Panc1 (cell line): ENCODE data around the gene FCAMR. TPM values are rescaled to one million over a fixed set of nuclear protein-coding genes. Genes with fewer than 3 reads are reported as not detected.

ENCODE experiments used
- ATAC-seq: fragments of 200-7000 bp; cut with Tn5 transposase; 2 replicates; pipeline ENCODE4 v1.9.1; 2020; ENCODE audit warnings: mild to moderate bottlenecking, moderate library complexity
- BruUV-seq: library from RNA; stranded (reverse); fragments of 400-500 nt; replicated peaks from 2 replicates; lab custom pipeline; 2021; lab: Mats Ljungman, UMichigan
- CTCF ChIA-PET: fragments of 300-600 bp; sonication (Branson Sonifier 250); formaldehyde crosslinking; loops from one replicate; lab custom pipeline; 2022; ENCODE audit warnings: antibody characterized with exemption; lab: Charles Lee
- POLR2A ChIA-PET: fragments of 300-600 bp; sonication (Branson Sonifier 250); formaldehyde crosslinking; loops from one replicate; lab custom pipeline; 2022; ENCODE audit warnings: antibody characterized with exemption; lab: Charles Lee
- DNase-seq: peaks from one replicate; pipeline ENCODE4 v3.0.0-alpha.2; 2010; ENCODE audit warnings: low read depth, low spot score
- H3K27ac ChIP-seq: 2 replicates; pipeline ENCODE4 v1.5.1; 2011; ENCODE audit warnings: mild to moderate bottlenecking, low read length, inconsistent platforms
- H3K27me3 ChIP-seq: fragments of 200-500 bp; sonication (Bioruptor generic); 2 replicates; pipeline ENCODE4 v1.6.0; 2014; ENCODE audit warnings: low read length, inconsistent platforms; ENCODE audit not compliant: control insufficient read depth, insufficient read depth
- H3K36me3 ChIP-seq: fragments of 200-500 bp; sonication (Bioruptor generic); 2 replicates; pipeline ENCODE4 v1.5.1; 2014; ENCODE audit warnings: inconsistent platforms, mild to moderate bottlenecking, low read length, moderate library complexity; ENCODE audit not compliant: control insufficient read depth, insufficient read depth
- H3K4me1 ChIP-seq: 2 replicates; pipeline ENCODE4 v1.5.1; 2011; ENCODE audit warnings: inconsistent platforms, mild to moderate bottlenecking, low read length, moderate library complexity; ENCODE audit not compliant: control insufficient read depth, insufficient read depth
- H3K4me3 ChIP-seq, 2 experiments: 2 replicates each; pipeline ENCODE4 v1.5.1; 2011 to 2012; ENCODE audit warnings: low read depth in 2 of 2, low read length in 2 of 2, mild to moderate bottlenecking in 2 of 2, inconsistent platforms in 1 of 2, moderate library complexity in 1 of 2
- H3K9me3 ChIP-seq: fragments of 200-500 bp; sonication (Bioruptor generic); 2 replicates; pipeline ENCODE4 v1.5.1; 2014; ENCODE audit warnings: low read depth, mild to moderate bottlenecking, inconsistent platforms, low read length, moderate library complexity; ENCODE audit not compliant: control insufficient read depth, insufficient read depth
- POLR2AphosphoS5 ChIP-seq: IDR thresholded peaks from 2 replicates; pipeline ENCODE4 v1.6.1; 2012; ENCODE audit warnings: mild to moderate bottlenecking, low read depth, low read length, moderate library complexity
- SIN3A ChIP-seq: IDR thresholded peaks from 2 replicates; pipeline ENCODE4 v1.6.1; 2012; ENCODE audit warnings: low read depth, mild to moderate bottlenecking, low read length, moderate library complexity, borderline replicate concordance; ENCODE audit not compliant: insufficient read depth
- TCF7L2 ChIP-seq: IDR thresholded peaks from 2 replicates; pipeline ENCODE4 v1.6.1; 2011; ENCODE audit warnings: mild to moderate bottlenecking, low read depth, low read length, inconsistent platforms
- in situ Hi-C: cut with HindIII; loops from 2 replicates; pipeline ENCODE4 v1.10.0; 2016; ENCODE audit warnings: low sequenced_read_pairs, low pct_unique_long_range_greater_than_20kb
- intact Hi-C: fragments of 100-400 bp; cut with micrococcal nuclease; formaldehyde crosslinking; loops from one replicate; pipeline ENCODE4 v1.10.0; 2022; ENCODE audit not compliant: unreplicated experiment
- total RNA-seq: library from RNA; stranded (reverse); gene quantifications from one replicate; pipeline ENCODE4 v1.2.1, GENCODE V29; 2021; ENCODE audit not compliant: unreplicated experiment
- TF ChIP-seq, protein P1 (sequence below), 2 experiments: IDR thresholded peaks; 2 replicates each; pipeline ENCODE4 v1.6.1; 2011 to 2012; ENCODE audit warnings: low read depth in 2 of 2, control low read depth in 1 of 2, low read length in 1 of 2, mild to moderate bottlenecking in 1 of 2, moderate library complexity in 1 of 2; ENCODE audit not compliant: insufficient read depth in 1 of 2
- TF ChIP-seq, protein P2 (sequence below): fragments of 450-650 bp; IDR thresholded peaks from 2 replicates; pipeline ENCODE4 v1.5.1; 2017; ENCODE audit warnings: mild to moderate bottlenecking

FCAMR gene
- total RNA-seq, 1 experiment from 2014 or later: not detected

DNA sequence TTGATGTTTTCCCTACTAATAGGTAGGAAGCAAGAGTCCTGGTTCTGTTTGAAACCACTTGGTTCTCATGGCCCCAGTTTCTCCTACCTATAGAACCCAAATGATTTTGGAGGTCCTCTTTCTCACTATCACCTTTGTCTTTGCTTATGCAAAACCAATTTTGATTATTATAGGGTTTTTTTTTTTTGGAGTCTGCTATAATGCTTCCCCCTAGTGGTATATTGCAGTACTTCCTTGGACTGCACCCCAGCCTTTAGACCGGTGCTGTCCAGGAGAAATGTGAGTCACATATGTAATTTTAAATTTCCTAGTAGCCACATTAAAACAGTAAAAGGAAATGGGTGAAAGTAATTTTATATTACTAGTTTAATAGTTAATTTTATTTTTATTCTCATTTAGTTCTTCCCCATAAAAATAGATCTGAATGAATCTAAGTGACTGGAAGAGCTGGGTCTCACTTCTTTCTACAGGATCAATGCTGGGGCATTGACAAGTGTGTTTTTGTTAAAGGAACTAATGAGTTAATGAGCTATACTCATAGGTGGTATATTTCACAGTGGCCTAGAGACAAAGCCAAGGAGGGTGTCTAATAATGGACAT is 59.1 kb downstream of the FCAMR start:
- Histone ChIP-seq H3K27ac (no peak overlapping the region), H3K36me3 (no peaks in the 10 kb centered on the region), H3K27me3 (peaks cover 21% of the 10 kb centered on the region), H3K4me3 (no peak overlapping the region), H3K9me3 (no peaks in the 10 kb centered on the region), H3K4me1 (no peaks in the 10 kb centered on the region)
- ChIA-PET CTCF (interaction anchor here (2.2 kb wide), 1 partner anchor 71 kb away, joined by 19 read pairs; no protein-coding TSS in a partner anchor), POLR2A (no interaction called here)
- ATAC-seq (no peak), DNase-seq (peak; percentile 45)
- in situ Hi-C loops: no loop called here
- BruUV-seq: no TSS peak
- intact Hi-C loops: loop anchor here (5.0 to 10.0 kb wide), 3 partner anchors 276 to 434 kb away; partner anchors contain the start of gene DYRK3
- TF ChIP-seq POLR2AphosphoS5 (no peak), TCF7L2 (no peak), SIN3A (no peak)
- TF ChIP-seq, protein P1, sequence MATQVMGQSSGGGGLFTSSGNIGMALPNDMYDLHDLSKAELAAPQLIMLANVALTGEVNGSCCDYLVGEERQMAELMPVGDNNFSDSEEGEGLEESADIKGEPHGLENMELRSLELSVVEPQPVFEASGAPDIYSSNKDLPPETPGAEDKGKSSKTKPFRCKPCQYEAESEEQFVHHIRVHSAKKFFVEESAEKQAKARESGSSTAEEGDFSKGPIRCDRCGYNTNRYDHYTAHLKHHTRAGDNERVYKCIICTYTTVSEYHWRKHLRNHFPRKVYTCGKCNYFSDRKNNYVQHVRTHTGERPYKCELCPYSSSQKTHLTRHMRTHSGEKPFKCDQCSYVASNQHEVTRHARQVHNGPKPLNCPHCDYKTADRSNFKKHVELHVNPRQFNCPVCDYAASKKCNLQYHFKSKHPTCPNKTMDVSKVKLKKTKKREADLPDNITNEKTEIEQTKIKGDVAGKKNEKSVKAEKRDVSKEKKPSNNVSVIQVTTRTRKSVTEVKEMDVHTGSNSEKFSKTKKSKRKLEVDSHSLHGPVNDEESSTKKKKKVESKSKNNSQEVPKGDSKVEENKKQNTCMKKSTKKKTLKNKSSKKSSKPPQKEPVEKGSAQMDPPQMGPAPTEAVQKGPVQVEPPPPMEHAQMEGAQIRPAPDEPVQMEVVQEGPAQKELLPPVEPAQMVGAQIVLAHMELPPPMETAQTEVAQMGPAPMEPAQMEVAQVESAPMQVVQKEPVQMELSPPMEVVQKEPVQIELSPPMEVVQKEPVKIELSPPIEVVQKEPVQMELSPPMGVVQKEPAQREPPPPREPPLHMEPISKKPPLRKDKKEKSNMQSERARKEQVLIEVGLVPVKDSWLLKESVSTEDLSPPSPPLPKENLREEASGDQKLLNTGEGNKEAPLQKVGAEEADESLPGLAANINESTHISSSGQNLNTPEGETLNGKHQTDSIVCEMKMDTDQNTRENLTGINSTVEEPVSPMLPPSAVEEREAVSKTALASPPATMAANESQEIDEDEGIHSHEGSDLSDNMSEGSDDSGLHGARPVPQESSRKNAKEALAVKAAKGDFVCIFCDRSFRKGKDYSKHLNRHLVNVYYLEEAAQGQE (IDR thresholded peaks at IDR 0.05; ENCODE audit: insufficient read depth in 1 of 2, low read depth in 2 of 2, low read length in 1 of 2): no peak
- TF ChIP-seq, protein P2, sequence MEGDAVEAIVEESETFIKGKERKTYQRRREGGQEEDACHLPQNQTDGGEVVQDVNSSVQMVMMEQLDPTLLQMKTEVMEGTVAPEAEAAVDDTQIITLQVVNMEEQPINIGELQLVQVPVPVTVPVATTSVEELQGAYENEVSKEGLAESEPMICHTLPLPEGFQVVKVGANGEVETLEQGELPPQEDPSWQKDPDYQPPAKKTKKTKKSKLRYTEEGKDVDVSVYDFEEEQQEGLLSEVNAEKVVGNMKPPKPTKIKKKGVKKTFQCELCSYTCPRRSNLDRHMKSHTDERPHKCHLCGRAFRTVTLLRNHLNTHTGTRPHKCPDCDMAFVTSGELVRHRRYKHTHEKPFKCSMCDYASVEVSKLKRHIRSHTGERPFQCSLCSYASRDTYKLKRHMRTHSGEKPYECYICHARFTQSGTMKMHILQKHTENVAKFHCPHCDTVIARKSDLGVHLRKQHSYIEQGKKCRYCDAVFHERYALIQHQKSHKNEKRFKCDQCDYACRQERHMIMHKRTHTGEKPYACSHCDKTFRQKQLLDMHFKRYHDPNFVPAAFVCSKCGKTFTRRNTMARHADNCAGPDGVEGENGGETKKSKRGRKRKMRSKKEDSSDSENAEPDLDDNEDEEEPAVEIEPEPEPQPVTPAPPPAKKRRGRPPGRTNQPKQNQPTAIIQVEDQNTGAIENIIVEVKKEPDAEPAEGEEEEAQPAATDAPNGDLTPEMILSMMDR: peak; percentile 83; the same call in 1 of the 2 replicates

DNA sequence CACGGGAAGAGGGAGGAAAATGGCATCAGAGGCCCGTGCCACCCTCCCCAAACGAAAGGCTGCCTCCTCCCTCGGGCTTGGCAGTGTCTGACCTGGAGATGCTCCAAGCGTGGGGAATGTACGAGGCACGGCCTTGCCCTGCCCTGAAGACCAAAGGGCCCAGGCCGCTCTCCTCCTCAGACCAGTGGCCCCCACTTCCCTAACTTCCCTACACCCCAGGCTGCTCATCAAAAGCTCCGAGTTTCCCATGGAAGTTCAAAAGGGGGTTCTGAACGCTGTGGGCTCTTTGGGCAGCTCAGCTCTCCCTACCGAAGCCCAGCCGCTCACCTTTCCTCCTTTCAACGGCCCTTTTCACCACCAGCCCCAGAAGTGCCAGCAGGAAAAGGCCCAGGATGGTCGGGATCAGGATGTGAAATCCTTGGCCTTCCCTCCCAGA is 60.4 kb downstream of the FCAMR start:
- no peaks in the 10 kb centered on the region for H3K9me3 ChIP-seq
- peak overlapping the region; percentile 46 to 52 for H3K4me3 ChIP-seq
- in situ Hi-C loops: no loop called here
- no peak overlapping the region for H3K27ac ChIP-seq
- POLR2A ChIA-PET: no interaction called here
- H3K36me3 ChIP-seq: no peaks in the 10 kb centered on the region
- no peak for DNase-seq
- no TSS peak for BruUV-seq
- no peaks in the 10 kb centered on the region for H3K4me1 ChIP-seq
- CTCF ChIA-PET: interaction anchor here (1.8 kb wide), 1 partner anchor 175 kb away, joined by 8 read pairs; no protein-coding TSS in a partner anchor
- intact Hi-C loops: loop anchor here (5.0 to 10.0 kb wide), 3 partner anchors 275 to 433 kb away; partner anchors contain the start of gene DYRK3
- peaks cover 21% of the 10 kb centered on the region for H3K27me3 ChIP-seq
- peak; percentile 24 for ATAC-seq
- TF ChIP-seq TCF7L2 (no peak), POLR2AphosphoS5 (no peak)
